ENCODE data around the gene AFF1.

GRCh38 chr4:87147116-87147515, 212.3 kb downstream of the AFF1 start:
- no peak for TF ChIP-seq CTCF (IDR thresholded peaks at IDR 0.05; ENCODE audit: insufficient read depth, low read length, poor library complexity, severe bottlenecking)
- TF ChIP-seq EZH2phosphoT487 (conservative IDR thresholded peaks at IDR 0.05; ENCODE audit: low read length): no peak
